Hepatocyte (in vitro differentiated cells): ENCODE data around the gene AGT. TPM values are rescaled to one million over a fixed set of nuclear protein-coding genes. Genes with fewer than 3 reads are reported as not detected.

Source experiments
- DNase-seq: peaks from one replicate; pipeline ENCODE4 v3.0.0-alpha.2; 2016; ENCODE audit warnings: low spot score
- H2AFZ ChIP-seq: fragments of 200-600 bp; sonication (generic); 2 replicates; pipeline ENCODE4 v1.6.0; 2016; ENCODE audit warnings: antibody characterized with exemption, mild to moderate bottlenecking
- H3K27ac ChIP-seq: fragments of 200-600 bp; sonication (generic); 2 replicates; pipeline ENCODE4 v1.5.1; 2016; ENCODE audit warnings: mild to moderate bottlenecking
- H3K27me3 ChIP-seq: fragments of 200-600 bp; sonication (generic); 2 replicates; pipeline ENCODE4 v1.6.1; 2016
- H3K36me3 ChIP-seq: fragments of 200-600 bp; sonication (generic); replicated peaks from 2 replicates; pipeline ENCODE4 v1.5.1; 2016; ENCODE audit warnings: low read depth; ENCODE audit not compliant: insufficient read depth
- H3K4me1 ChIP-seq: fragments of 200-600 bp; sonication (generic); 2 replicates; pipeline ENCODE4 v1.5.1; 2016; ENCODE audit warnings: mild to moderate bottlenecking, moderate library complexity; ENCODE audit not compliant: insufficient read depth
- H3K4me2 ChIP-seq: fragments of 200-600 bp; sonication (generic); 2 replicates; pipeline ENCODE4 v1.6.0; 2016
- H3K4me3 ChIP-seq: fragments of 200-600 bp; sonication (generic); 2 replicates; pipeline ENCODE4 v1.5.1; 2016; ENCODE audit warnings: mild to moderate bottlenecking
- H3K79me2 ChIP-seq: fragments of 200-600 bp; sonication (generic); 2 replicates; pipeline ENCODE4 v1.6.0; 2017; ENCODE audit warnings: mild to moderate bottlenecking
- H3K9me2 ChIP-seq: fragments of 200-600 bp; sonication (generic); replicated peaks from 2 replicates; pipeline ENCODE4 v1.6.0; 2017; ENCODE audit warnings: mild to moderate bottlenecking; ENCODE audit not compliant: insufficient read depth
- H3K9me3 ChIP-seq: fragments of 200-600 bp; sonication (generic); 2 replicates; pipeline ENCODE4 v1.5.1; 2016; ENCODE audit warnings: low read depth, mild to moderate bottlenecking
- H4K20me1 ChIP-seq: fragments of 200-600 bp; sonication (generic); 2 replicates; pipeline ENCODE4 v1.6.0; 2016; ENCODE audit warnings: mild to moderate bottlenecking; ENCODE audit not compliant: insufficient read depth, poor library complexity, severe bottlenecking
- EZH2 ChIP-seq: fragments of 200-600 bp; sonication (generic); IDR thresholded peaks from 2 replicates; pipeline ENCODE4 v1.6.1; 2016; ENCODE audit warnings: antibody characterized with exemption, mild to moderate bottlenecking, borderline replicate concordance
- EZH2phosphoT487 ChIP-seq: fragments of 200-600 bp; sonication (generic); IDR thresholded peaks from one replicate; pipeline ENCODE4 v1.6.1; 2018; ENCODE audit warnings: antibody characterized with exemption, mild to moderate bottlenecking, low read depth, moderate library complexity; ENCODE audit not compliant: unreplicated experiment, severe bottlenecking
- WGBS: methylation state at CpG from one replicate; pipeline ENCODE4 v1.1.6; 2016; ENCODE audit warnings: low lambda C conversion rate; ENCODE audit errors: missing lambda C conversion rate; 5-methylcytosine and 5-hydroxymethylcytosine counted together
- polyA plus RNA-seq: library from polyadenylated mRNA; unstranded; fragments of >200 nt; fragmentation: Nextera tagmentation; extraction: Ambion mirVana; gene quantifications from 2 replicates; pipeline ENCODE4 v1.2.1, GENCODE V29; 2016
- total RNA-seq: library from RNA; depleted of rRNA; stranded (reverse); fragments of >200 nt; gene quantifications from 2 replicates; pipeline ENCODE4 v1.2.3, GENCODE V29; 2014
- TF ChIP-seq, protein P1 (sequence below): fragments of 200-600 bp; sonication (generic); IDR thresholded peaks from 2 replicates; pipeline ENCODE4 v1.5.1; 2016; ENCODE audit warnings: antibody characterized with exemption, mild to moderate bottlenecking; ENCODE audit not compliant: poor library complexity

The AGT gene
- total and polyA plus RNA-seq, 2 experiments from 2014 or later = 476 to 583 TPM

DNA sequence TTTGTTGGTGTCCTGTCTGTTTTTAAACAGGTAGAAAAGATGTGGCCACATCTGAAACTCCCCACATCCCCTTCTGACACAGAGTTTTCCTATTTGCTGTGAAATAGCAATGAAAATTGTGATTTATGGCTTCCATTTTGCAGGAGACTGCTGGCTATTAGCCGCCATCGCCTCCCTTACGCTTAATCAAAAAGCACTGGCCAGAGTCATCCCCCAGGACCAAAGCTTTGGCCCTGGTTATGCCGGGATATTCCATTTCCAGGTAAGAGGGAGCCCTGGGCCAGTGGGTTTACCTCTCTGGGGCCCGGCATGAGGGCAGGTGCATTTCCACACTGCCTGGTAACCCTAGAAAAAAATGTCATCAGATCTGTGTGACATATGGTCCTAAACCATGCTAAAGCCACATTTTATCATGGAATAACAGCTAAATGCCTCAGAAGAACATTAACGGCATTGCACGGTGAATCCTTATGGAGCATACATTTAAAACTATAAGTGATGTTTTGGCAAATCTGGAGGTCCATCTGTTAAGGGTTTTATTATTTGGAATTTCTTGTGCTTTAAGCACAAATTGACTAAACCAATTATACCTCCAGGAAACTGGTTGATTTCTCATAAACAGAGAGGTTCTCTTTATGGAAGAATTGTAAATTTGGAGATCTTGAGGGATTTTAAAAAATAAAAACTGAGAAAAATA lies 45.6 kb upstream of the AGT start:
- no peak for DNase-seq

DNA sequence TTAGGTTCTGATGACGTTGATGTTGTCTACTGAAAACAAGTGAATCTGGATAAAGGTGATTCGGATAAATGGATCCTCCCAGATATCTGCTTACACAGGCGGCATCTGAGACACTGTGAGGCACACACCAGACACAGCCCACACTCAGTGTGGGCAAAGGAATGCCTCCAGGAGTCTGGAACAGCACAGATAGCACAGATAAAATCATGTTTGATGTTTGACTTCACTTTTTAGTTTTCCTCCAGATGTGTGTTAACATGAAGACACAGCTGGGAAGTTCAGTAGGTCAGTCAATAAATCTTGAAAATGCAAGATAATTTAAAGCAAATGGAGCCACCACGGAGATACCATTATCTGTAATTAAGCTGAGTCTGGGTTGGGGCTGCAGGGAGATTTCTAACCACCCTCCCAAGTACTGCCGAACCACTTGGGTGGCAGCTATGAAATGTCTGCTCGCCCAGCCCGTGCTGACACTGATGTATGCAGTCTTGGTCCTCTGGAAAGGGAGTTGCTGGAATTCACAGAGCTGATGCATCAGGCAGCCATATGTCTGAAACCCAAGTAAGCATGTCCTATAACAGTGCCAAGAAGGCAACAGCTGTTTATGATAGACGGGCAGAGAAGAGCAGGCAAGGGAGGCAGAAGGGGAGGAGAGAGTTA lies 44.9 kb upstream of the AGT start:
- H2AFZ ChIP-seq = no peak overlapping the region
- no peaks in the 10 kb centered on the region for H3K9me3 ChIP-seq
- no peaks in the 10 kb centered on the region for H3K79me2 ChIP-seq
- H3K27me3 ChIP-seq = no peaks in the 10 kb centered on the region
- peak overlapping the region; percentile 45 for H3K27ac ChIP-seq
- no peaks in the 10 kb centered on the region for H3K36me3 ChIP-seq
- no peak overlapping the region for H3K4me3 ChIP-seq
- DNase-seq = peak; percentile 49
- WGBS = 33% methylated on average over 8 of the region's 8 CpGs
- H3K4me2 ChIP-seq = peak overlapping the region; percentile 31
- peaks cover 10% of the 10 kb centered on the region for H3K4me1 ChIP-seq
- H4K20me1 ChIP-seq = no peaks in the 10 kb centered on the region
- H3K9me2 ChIP-seq = no peaks in the 10 kb centered on the region
- TF ChIP-seq EZH2phosphoT487 (no peak), EZH2 (no peak)
- TF ChIP-seq, protein P1, sequence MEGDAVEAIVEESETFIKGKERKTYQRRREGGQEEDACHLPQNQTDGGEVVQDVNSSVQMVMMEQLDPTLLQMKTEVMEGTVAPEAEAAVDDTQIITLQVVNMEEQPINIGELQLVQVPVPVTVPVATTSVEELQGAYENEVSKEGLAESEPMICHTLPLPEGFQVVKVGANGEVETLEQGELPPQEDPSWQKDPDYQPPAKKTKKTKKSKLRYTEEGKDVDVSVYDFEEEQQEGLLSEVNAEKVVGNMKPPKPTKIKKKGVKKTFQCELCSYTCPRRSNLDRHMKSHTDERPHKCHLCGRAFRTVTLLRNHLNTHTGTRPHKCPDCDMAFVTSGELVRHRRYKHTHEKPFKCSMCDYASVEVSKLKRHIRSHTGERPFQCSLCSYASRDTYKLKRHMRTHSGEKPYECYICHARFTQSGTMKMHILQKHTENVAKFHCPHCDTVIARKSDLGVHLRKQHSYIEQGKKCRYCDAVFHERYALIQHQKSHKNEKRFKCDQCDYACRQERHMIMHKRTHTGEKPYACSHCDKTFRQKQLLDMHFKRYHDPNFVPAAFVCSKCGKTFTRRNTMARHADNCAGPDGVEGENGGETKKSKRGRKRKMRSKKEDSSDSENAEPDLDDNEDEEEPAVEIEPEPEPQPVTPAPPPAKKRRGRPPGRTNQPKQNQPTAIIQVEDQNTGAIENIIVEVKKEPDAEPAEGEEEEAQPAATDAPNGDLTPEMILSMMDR = no peak

More for the DNA sequence above, 45.6 kb upstream of the AGT start:
- Histone ChIP-seq H3K79me2 (no peaks in the 10 kb centered on the region), H3K27ac (peak overlapping the region; percentile 45), H3K4me2 (peak overlapping the region; percentile 31), H3K27me3 (no peaks in the 10 kb centered on the region), H3K9me3 (no peaks in the 10 kb centered on the region), H3K4me1 (peaks cover 9% of the 10 kb centered on the region), H2AFZ (no peak overlapping the region), H3K9me2 (no peaks in the 10 kb centered on the region), H4K20me1 (no peaks in the 10 kb centered on the region), H3K36me3 (no peaks in the 10 kb centered on the region), H3K4me3 (no peak overlapping the region)
- 58% methylated on average over 7 of the region's 7 CpGs for WGBS
- TF ChIP-seq, protein P1 = no peak

DNA sequence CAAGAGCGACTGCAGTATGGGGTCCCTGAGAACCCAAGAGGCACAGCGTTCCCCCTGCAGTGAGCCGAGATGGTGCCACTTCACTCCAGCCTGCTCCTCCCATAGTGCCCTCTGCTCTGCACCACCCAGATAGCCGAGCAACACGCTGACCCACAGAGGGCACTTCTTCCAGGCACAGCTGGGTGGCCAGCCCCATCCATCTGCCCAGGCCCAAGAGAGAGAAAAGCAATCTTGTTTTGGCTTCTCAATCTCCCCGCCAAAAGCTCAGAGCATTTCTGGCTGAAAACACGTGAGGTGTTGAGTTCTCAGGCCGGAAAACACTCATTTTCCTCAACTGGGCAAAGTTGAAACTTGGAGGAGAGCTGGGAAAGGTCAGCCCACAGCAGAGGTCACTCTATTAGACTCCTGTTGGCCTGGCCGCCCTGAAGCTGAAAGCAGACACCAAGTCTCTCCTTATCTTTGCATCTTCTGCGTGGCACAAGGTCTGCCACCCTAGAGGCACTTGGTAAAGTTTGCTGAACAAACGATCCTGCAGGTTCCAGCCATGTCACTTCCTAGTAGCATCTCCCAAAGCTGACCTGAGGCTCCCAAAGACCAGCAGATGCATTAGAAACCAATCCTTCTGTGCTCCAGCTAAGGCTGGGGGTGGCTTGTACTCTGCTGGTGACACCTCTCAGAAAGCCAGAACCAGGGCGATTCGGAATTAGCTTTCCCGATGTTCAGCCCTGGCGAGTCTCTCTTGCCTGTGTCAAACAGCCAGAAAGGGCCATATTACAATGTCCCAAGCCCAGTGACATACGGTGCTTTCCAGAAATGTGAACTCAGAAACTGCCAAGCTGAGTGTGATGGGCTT lies 44.2 kb upstream of the AGT start:
- 76% methylated on average over 16 of the region's 16 CpGs for WGBS
- Histone ChIP-seq H3K9me3 (no peaks in the 10 kb centered on the region), H3K4me1 (peaks cover 17% of the 10 kb centered on the region), H3K27me3 (no peaks in the 10 kb centered on the region), H2AFZ (no peak overlapping the region), H4K20me1 (no peaks in the 10 kb centered on the region), H3K36me3 (no peaks in the 10 kb centered on the region), H3K9me2 (no peaks in the 10 kb centered on the region), H3K4me3 (no peak overlapping the region), H3K79me2 (no peaks in the 10 kb centered on the region), H3K4me2 (no peak overlapping the region), H3K27ac (peak overlapping the region; percentile 45)
- TF ChIP-seq EZH2 (no peak), EZH2phosphoT487 (no peak)
- TF ChIP-seq, protein P1 = no peak
- no peak for DNase-seq
